HG03354 (cell line): Measurements from ENCODE around the gene CIC.
A peak's percentile ranks its signal among the peaks of the same experiment; 100 is the strongest.

Experiments
- ATAC-seq: cut with Tn5 transposase; IDR thresholded peaks from one replicate; pipeline ENCODE4 v1.9.1; 2021; ENCODE audit warnings: mild to moderate bottlenecking; ENCODE audit not compliant: unreplicated experiment, poor library complexity, severe bottlenecking

The CIC gene

GRCh38 chr19:42285988-42286348 lies 16.9 kb downstream of the CIC start:
- ATAC-seq: no peak

DNA sequence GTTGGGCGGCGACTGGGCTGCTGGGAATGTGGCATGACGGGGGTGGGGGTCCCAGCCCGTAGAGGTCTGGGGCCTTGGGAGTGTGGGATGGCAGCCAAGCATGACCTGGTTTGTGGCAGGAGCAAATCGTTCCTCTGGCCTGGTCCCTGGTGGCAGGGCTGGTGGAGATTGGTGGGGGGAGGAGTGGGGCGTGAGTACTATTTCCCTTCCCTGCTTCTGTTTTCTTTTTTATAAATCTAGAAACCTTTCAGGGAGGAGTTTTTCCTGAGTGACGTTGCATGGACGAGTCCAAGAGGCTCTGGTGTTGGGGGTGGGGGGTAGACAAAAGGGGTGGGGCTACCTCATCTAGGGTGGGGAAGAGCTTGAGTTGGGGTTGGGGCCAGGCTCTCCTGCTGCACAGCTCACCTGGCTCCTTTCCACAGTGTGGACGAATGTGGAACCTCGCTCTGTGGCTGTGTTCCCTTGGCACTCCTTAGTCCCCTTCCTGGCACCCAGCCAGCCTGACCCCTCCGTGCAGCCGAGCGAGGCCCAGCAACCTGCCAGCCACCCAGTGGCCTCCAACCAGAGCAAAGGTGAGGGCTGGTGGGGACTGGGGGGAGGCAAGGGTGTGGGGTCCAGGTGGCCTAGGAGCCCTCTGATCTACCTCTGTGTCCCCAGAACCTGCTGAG lies 17.4 kb downstream of the CIC start:
- ATAC-seq: no peak

- ATAC-seq: no peak
These were observed 18.2 kb downstream of the CIC start for GRCh38 chr19:42287017-42287826.

DNA sequence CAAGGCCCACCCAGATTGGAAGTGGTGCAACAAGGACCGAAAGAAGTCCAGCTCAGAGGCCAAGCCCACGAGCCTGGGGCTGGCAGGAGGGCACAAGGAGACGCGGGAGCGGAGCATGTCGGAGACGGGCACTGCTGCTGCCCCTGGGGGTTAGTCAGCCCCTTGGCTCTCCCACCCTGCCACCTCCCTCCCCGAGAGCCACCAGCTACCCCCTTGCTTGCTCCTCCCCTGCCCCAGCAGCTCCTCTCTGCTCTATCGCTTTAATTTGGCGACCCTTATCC lies 18.7 kb downstream of the CIC start:
- ATAC-seq: no peak

- ATAC-seq: no peak
These were observed 19.3 kb downstream of the CIC start for GRCh38 chr19:42288387-42288786.

DNA sequence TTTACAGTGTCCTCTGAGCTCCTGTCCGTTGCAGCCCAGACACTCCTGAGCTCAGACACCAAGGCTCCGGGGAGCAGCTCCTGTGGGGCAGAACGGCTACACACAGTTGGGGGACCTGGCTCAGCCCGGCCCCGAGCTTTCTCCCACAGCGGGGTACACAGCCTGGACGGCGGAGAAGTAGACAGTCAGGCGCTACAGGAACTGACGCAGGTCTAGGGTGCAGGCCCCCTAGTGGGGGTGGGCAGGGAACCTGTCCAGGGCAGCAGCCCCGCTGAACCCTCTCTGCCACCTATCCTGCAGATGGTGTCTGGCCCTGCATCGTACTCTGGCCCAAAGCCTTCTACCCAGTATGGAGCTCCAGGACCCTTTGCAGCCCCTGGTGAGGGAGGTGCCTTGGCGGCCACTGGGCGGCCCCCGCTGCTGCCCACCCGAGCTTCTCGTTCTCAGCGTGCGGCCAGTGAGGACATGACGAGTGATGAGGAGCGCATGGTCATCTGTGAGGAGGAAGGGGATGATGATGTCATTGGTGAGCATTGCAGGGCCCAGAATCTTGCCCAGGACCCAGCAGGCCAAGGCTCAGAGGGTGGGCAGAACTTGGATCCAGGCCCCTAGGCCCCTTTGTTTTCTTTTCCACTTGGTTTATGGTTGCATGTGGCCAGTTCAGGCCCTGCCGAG lies 20.0 kb downstream of the CIC start:
- ATAC-seq: no peak

DNA sequence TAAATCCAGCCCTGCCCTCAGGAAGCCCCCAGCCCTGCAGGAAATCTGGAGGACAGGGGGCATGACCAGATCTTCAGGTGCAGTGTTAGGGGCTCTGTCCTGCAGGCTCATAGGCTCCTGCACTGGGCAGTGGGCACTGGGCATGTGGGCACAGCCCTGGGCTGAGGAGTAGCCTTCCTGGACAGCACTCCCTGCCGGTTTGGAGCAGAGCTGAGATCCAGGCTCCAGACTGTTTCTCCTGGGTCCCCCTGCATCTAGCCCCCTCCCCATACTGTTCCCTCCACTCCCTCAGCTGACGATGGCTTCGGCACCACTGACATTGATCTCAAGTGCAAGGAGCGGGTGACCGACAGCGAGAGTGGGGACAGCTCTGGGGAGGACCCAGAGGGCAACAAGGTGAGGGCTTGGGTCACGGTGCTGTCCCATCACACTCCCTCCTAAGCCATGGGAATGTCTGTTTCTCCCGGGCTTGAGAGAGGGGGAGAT lies 20.5 kb downstream of the CIC start:
- no peak for ATAC-seq

DNA sequence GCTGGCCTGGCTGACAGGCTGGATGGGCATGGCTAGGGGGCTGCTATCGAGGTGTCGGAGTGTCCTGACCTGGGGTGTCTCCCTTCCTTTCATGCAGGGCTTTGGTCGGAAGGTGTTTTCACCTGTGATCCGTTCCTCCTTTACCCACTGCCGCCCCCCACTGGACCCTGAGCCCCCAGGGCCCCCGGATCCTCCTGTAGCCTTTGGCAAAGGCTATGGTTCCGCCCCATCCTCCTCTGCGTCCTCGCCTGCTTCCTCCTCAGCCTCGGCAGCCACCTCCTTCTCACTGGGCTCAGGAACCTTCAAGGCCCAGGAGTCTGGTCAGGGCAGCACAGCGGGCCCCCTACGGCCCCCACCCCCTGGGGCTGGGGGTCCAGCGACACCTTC lies 21.1 kb downstream of the CIC start:
- ATAC-seq: no peak

DNA sequence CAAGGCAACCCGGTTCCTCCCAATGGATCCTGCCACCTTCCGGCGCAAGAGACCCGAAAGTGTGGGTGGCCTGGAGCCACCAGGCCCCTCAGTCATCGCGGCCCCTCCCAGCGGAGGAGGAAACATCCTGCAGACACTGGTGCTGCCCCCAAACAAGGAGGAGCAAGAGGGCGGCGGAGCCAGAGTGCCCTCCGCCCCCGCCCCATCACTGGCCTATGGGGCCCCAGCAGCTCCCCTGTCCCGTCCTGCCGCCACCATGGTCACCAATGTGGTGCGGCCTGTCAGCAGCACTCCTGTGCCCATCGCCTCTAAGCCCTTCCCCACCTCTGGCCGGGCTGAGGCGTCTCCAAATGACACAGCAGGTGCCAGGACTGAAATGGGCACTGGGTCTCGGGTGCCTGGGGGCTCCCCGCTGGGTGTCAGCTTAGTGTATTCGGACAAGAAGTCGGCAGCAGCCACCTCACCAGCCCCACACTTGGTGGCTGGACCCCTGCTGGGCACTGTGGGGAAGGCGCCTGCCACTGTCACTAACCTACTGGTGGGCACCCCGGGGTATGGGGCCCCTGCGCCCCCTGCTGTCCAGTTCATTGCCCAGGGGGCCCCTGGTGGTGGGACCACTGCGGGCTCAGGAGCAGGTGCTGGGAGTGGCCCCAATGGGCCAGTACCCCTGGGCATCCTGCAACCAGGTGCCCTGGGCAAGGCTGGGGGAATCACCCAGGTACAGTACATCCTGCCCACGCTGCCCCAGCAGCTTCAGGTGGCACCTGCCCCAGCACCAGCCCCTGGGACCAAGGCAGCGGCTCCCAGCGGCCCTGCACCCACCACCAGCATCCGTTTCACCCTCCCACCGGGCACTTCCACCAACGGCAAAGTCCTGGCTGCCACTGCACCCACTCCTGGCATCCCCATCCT lies 21.7 kb downstream of the CIC start:
- no peak for ATAC-seq

DNA sequence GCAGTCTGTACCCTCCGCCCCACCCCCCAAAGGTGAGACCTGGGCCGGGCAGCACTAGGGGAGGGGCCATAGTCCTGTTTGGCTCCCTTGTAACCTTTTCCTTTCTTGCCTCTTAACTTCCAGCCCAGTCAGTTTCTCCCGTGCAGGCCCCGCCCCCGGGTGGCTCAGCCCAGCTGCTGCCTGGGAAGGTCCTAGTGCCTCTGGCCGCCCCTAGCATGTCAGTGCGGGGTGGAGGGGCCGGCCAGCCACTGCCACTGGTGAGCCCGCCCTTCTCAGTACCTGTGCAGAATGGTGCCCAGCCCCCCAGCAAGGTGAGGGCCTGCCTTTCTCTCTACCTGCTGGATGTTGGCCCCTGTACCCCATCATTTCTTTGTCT lies 22.4 kb downstream of the CIC start:
- ATAC-seq: no peak

GRCh38 chr19:42292042-42292960 lies 23.2 kb downstream of the CIC start:
- ATAC-seq: no peak

GRCh38 chr19:42292963-42293362 lies 23.9 kb downstream of the CIC start:
- no peak for ATAC-seq

DNA sequence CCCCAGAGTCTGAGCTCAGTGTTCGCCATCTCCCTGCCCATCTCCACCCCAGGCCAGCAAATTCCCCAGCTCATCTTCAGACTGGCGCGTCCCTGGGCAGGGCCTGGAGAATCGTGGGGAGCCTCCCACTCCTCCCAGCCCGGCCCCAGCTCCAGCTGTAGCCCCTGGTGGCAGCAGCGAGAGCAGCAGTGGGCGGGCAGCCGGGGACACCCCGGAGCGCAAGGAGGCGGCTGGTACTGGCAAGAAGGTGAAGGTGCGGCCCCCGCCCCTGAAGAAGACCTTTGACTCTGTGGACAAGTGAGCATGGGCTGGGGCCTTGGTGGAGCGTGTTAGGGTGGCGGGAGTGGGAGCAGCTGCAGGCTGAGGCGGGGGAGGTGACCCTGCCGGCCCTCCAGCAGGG lies 24.5 kb downstream of the CIC start:
- ATAC-seq: no peak

DNA sequence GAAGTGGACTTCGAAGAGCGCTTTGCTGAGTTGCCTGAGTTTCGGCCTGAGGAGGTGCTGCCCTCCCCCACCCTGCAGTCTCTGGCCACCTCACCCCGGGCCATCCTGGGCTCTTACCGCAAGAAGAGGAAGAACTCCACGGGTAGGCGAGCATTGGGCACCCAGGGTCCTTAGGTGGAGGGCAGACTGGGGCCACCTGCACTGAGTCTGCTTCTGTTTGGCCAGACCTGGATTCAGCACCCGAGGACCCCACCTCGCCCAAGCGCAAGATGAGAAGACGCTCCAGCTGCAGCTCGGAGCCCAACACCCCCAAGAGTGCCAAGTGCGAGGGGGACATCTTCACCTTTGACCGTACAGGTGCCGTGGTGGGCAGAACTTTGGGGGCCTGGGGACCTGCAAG lies 24.9 kb downstream of the CIC start:
- ATAC-seq: no peak

DNA sequence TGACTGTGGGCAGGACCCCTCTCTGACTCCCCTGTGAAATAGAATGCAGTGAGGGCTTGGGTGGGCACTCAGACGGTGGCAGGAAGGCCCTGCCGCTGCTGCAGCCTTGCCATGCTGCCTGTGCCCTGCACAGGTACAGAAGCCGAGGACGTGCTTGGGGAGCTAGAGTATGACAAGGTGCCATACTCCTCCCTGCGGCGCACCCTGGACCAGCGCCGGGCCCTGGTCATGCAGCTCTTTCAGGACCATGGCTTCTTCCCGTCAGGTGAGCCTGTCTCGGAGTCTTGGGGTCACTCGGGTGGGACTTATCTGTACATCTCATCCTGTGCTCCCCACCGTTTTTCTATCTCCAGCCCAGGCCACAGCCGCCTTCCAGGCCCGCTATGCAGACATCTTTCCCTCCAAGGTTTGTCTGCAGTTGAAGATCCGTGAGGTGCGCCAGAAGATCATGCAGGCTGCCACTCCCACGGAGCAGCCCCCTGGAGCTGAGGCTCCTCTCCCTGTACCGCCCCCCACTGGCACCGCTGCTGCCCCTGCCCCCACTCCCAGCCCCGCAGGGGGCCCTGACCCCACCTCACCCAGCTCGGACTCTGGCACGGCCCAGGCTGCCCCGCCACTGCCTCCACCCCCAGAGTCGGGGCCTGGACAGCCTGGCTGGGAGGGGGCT lies 25.6 kb downstream of the CIC start:
- no peak for ATAC-seq

- ATAC-seq: no peak
These were observed 26.3 kb downstream of the CIC start for GRCh38 chr19:42295342-42295741.

DNA sequence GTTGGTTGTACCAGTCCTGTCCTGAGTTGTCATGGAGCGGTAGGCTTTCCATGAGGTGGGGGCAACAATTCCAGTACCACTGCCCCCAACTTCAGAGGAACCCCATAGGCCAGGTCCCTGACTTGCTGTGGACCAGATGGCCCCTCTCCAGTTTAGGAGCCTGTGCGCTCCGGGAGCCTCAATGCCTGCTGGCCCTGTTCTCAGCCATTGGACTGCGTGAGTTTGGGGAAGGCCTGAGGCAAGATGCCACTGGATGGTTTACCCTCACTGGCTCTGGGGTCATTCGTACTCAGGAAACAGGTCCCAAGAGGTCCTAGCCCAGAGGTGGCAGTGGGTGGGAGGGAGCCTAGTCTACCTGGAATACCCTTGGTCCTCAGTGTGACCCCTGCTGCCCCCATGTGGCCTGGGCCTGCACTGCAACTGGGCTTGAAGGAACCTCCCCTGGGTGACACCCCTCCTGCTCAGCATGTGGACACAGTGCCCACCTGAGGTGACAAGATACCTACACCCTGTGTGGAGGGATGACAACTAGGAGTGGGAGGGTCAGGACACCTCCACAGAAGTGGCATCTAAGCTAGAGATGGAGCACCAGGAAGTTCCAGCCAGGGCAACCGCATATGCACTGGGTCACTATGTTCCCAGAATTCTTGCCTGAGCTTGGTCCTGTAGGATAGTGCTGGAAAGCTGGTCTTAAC lies 26.9 kb downstream of the CIC start:
- peak; percentile 51 for ATAC-seq

DNA sequence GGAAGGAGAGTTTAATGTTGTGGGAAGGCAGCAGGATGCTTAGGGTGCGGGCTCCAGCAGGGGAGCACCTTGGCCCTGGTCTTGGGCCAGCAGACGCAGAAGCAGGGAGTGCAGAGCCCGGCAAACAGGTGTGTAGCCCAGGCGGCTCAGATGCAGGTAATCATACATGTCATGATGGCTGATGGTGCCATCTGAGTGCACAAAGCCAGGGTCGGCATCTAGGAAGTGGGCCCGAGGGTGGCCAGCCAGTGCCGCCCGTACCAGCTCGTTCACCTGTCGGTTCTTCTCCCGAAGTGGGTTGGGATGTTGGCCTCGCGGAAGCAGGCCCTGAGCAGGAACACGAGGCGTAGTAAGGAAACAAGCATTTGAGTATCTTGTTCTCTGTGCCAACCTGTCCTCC lies 28.0 kb downstream of the CIC start:
- no peak for ATAC-seq
